SH-SY5Y (cell line): Measurements from ENCODE around the gene CRPPA.

Experiments
- GATA2 ChIP-seq: IDR thresholded peaks from 2 replicates; pipeline ENCODE4 v1.6.1; 2011; ENCODE audit warnings: mild to moderate bottlenecking, low read depth, low read length
- GATA3 ChIP-seq: IDR thresholded peaks from 2 replicates; pipeline ENCODE4 v1.6.1; 2011; ENCODE audit warnings: low read depth, mild to moderate bottlenecking, low read length, moderate library complexity

- TF ChIP-seq GATA2: no peak
- no peak for TF ChIP-seq GATA3
These were observed 16.7 kb downstream of the CRPPA start for GRCh38 chr7:16404636-16405035.
